Esophagus muscularis mucosa (tissue), 4 donors: Measurements from ENCODE around the gene DOLPP1. TPM values are rescaled to one million over a fixed set of nuclear protein-coding genes. Genes with fewer than 3 reads are reported as not detected.

Source experiments
- DNase-seq: peaks from one replicate; pipeline ENCODE4 v3.0.0-alpha.2; 2017; ENCODE audit errors: extremely low spot score
- H3K27ac ChIP-seq, 4 donors: fragments of 200-600 bp; sonication (generic); replicated peaks in 1 of 4; 1 replicate in 3 of 4; 2 replicates in 1 of 4; pipeline ENCODE4 v1.5.1; 2016 to 2019; ENCODE audit warnings: mild to moderate bottlenecking in 1 of 4
- H3K27me3 ChIP-seq, 4 donors: fragments of 200-600 bp; sonication (generic); one replicate each; pipeline versions ENCODE4 v1.5.1 to v1.6.0; 2016 to 2019
- H3K36me3 ChIP-seq, 4 donors: fragments of 200-600 bp; sonication (generic); one replicate each; pipeline ENCODE4 v1.5.1; 2016 to 2019
- H3K4me1 ChIP-seq, 4 donors: fragments of 200-600 bp; sonication (generic); one replicate each; pipeline ENCODE4 v1.5.1; 2016 to 2019
- H3K4me3 ChIP-seq, 4 donors: fragments of 200-600 bp; sonication (generic); 1 replicate in 2 of 4; 2 replicates in 2 of 4; pipeline ENCODE4 v1.5.1; 2016 to 2019; ENCODE audit warnings: mild to moderate bottlenecking in 4 of 4, moderate library complexity in 1 of 4
- H3K9me3 ChIP-seq, 4 donors: fragments of 200-600 bp; sonication (generic); 1 replicate in 3 of 4; 2 replicates in 1 of 4; pipeline ENCODE4 v1.5.1; 2016 to 2019
- EP300 ChIP-seq: sonication (generic); formaldehyde crosslinking; IDR thresholded peaks from one replicate; pipeline ENCODE4 v1.6.1; 2017; ENCODE audit warnings: antibody characterized with exemption
- POLR2A ChIP-seq: fragments of 450-650 bp; IDR thresholded peaks from one replicate; pipeline ENCODE4 v1.6.1; 2017; ENCODE audit warnings: antibody characterized with exemption, moderate library complexity, mild to moderate bottlenecking, low read depth
- POLR2AphosphoS5 ChIP-seq, 2 donors: sonication (generic); formaldehyde crosslinking; IDR thresholded peaks; one replicate each; pipeline ENCODE4 v1.6.1; 2017; ENCODE audit warnings: antibody characterized with exemption in 2 of 2
- WGBS: methylation state at CpG from one replicate; pipeline ENCODE4 v1.1.5; 2018; 5-methylcytosine and 5-hydroxymethylcytosine counted together
- intact Hi-C: fragments of 100-400 bp; cut with DNase I; formaldehyde crosslinking; loops from one replicate; pipeline ENCODE4 v1.15.1; 2023
- total RNA-seq, 4 donors: library from RNA; depleted of rRNA; stranded (reverse); fragments of >200 nt; gene quantifications; one replicate each; pipeline versions ENCODE4 v1.1.0 to v1.2.1, GENCODE V29; 2016
- TF ChIP-seq, protein P1 (sequence below), 3 experiments: fragments of 200-600 bp in 2 of 3; fragments of 450-650 bp in 1 of 3; sonication (generic) in 2 of 3; IDR thresholded peaks; one replicate each; pipeline ENCODE4 v1.5.1; 2017 to 2019; ENCODE audit warnings: antibody characterized with exemption in 3 of 3, mild to moderate bottlenecking in 2 of 3, moderate library complexity in 1 of 3

Gene DOLPP1
- total RNA-seq, 4 donors from 2014 or later = 3.0 to 5.5 (median 4.3) TPM

DNA sequence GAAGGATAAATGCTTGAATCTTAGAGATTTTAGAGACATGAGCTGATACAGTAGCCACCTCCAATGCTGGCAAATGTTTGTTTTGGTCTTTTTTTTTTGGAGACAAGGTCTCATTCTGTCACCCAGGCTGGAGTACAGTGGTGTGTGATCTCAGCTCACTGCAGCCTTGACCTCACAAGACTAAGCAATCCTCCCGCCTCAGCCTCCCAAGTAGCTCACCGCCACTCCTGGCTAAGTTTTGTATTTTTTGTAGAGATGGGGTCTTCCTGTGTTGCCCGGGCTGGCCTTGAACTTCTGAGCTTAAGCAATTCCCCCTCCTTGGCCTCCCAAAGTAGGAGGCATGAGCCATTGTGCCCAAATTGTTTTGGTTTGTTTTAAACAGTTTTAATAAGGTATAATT, 6.8 kb upstream of the DOLPP1 start:
- TF ChIP-seq, protein P1, sequence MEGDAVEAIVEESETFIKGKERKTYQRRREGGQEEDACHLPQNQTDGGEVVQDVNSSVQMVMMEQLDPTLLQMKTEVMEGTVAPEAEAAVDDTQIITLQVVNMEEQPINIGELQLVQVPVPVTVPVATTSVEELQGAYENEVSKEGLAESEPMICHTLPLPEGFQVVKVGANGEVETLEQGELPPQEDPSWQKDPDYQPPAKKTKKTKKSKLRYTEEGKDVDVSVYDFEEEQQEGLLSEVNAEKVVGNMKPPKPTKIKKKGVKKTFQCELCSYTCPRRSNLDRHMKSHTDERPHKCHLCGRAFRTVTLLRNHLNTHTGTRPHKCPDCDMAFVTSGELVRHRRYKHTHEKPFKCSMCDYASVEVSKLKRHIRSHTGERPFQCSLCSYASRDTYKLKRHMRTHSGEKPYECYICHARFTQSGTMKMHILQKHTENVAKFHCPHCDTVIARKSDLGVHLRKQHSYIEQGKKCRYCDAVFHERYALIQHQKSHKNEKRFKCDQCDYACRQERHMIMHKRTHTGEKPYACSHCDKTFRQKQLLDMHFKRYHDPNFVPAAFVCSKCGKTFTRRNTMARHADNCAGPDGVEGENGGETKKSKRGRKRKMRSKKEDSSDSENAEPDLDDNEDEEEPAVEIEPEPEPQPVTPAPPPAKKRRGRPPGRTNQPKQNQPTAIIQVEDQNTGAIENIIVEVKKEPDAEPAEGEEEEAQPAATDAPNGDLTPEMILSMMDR (IDR thresholded peaks at IDR 0.05) = no peak
- TF ChIP-seq POLR2A (no peak), POLR2AphosphoS5 (IDR thresholded peaks at IDR 0.05) (no peak), EP300 (no peak)

GRCh38 chr9:129075996-129076639, 4.8 kb upstream of the DOLPP1 start:
- Histone ChIP-seq H3K27ac (no peak overlapping the region), H3K4me3 (no peak overlapping the region), H3K36me3 (peaks cover 0 to 6% (median 4%) of the 10 kb centered on the region in 4 donors), H3K9me3 (no peaks in the 10 kb centered on the region), H3K27me3 (no peaks in the 10 kb centered on the region), H3K4me1 (peaks cover 0 to 9% (median 8%) of the 10 kb centered on the region in 4 donors)
- TF ChIP-seq EP300 (no peak), POLR2A (no peak), POLR2AphosphoS5 (IDR thresholded peaks at IDR 0.05) (no peak)
- TF ChIP-seq, protein P1 (IDR thresholded peaks at IDR 0.05) = no peak
- no peak for DNase-seq
- intact Hi-C loops = loop anchor here (5.0 kb wide), 1 partner anchor 39 kb away; the partner anchor contains the start of gene MIGA2
- 85% methylated on average over 12 of the region's 16 CpGs for WGBS

More for the DNA sequence above, 6.8 kb upstream of the DOLPP1 start:
- Histone ChIP-seq H3K27me3 (no peaks in the 10 kb centered on the region), H3K9me3 (no peaks in the 10 kb centered on the region), H3K36me3 (peaks cover 0 to 26% (median 21%) of the 10 kb centered on the region in 4 donors), H3K4me3 (no peak overlapping the region), H3K4me1 (peaks cover 0 to 6% (median 0%) of the 10 kb centered on the region in 4 donors), H3K27ac (no peak overlapping the region)
- 85% methylated on average over 3 of the region's 3 CpGs for WGBS
- DNase-seq = no peak
- intact Hi-C loops = no loop called here

- DNase-seq = no peak
- H3K4me1 ChIP-seq = peaks cover 2 to 12% (median 12%) of the 10 kb centered on the region in 4 donors
- TF ChIP-seq POLR2AphosphoS5 (IDR thresholded peaks at IDR 0.05) (no peak), POLR2A (no peak), EP300 (no peak)
- TF ChIP-seq, protein P1 (IDR thresholded peaks at IDR 0.05) = no peak
- no peak overlapping the region for H3K4me3 ChIP-seq
- no peaks in the 10 kb centered on the region for H3K9me3 ChIP-seq
- peaks cover 0 to 2% (median 1%) of the 10 kb centered on the region in 4 donors for H3K36me3 ChIP-seq
- 94% methylated on average over 9 of the region's 11 CpGs for WGBS
- no peaks in the 10 kb centered on the region for H3K27me3 ChIP-seq
- intact Hi-C loops = loop anchor here (5.0 kb wide), 1 partner anchor 39 kb away; the partner anchor contains the start of gene MIGA2
- no peak overlapping the region for H3K27ac ChIP-seq
Measured at GRCh38 chr9:129076640-129077037, 4.3 kb upstream of the DOLPP1 start.

- WGBS = 91% methylated on average over 10 of the region's 10 CpGs
- peaks cover 8 to 18% (median 18%) of the 10 kb centered on the region in 4 donors for H3K4me1 ChIP-seq
- H3K4me3 ChIP-seq = no peak overlapping the region
- no peak overlapping the region for H3K27ac ChIP-seq
- intact Hi-C loops = loop anchor here (5.0 kb wide), 1 partner anchor 40 kb away; the partner anchor contains the start of gene MIGA2
- no peak for TF ChIP-seq EP300
- no peak for TF ChIP-seq POLR2A
- TF ChIP-seq POLR2AphosphoS5 (IDR thresholded peaks at IDR 0.05) = no peak
- TF ChIP-seq, protein P1 (IDR thresholded peaks at IDR 0.05) = no peak
- no peaks in the 10 kb centered on the region for H3K27me3 ChIP-seq
- H3K36me3 ChIP-seq = no peaks in the 10 kb centered on the region
- no peaks in the 10 kb centered on the region for H3K9me3 ChIP-seq
- no peak for DNase-seq
Measured at GRCh38 chr9:129077236-129077635, 3.7 kb upstream of the DOLPP1 start.
